Fibroblast of lung (primary cell): ENCODE results near the gene NFKBIB. TPM values are rescaled to one million over a fixed set of nuclear protein-coding genes. Genes with fewer than 3 reads are reported as not detected.
"Not testable (repeated sequence)": the region's sequence is repeated elsewhere in the genome, so short reads cannot be mapped to it uniquely, and the experiment has no call there.

Experiments
- DNase-seq, 2 donors: peaks; one replicate each; pipeline versions ENCODE4 v3.0.0 to v3.0.0-alpha.2; 2010; ENCODE audit warnings: low read depth in 2 of 2
- H2AFZ ChIP-seq: 2 replicates; pipeline ENCODE4 v1.5.1; 2012; ENCODE audit warnings: low read length, control low read depth, inconsistent platforms
- H3K27ac ChIP-seq: 2 replicates; pipeline ENCODE4 v1.5.1; 2011; ENCODE audit warnings: low read length, control low read depth; ENCODE audit not compliant: insufficient read depth
- H3K27me3 ChIP-seq: 2 replicates; pipeline ENCODE4 v1.5.1; 2011; ENCODE audit warnings: mild to moderate bottlenecking, low read length; ENCODE audit not compliant: control insufficient read depth, insufficient read depth
- H3K36me3 ChIP-seq: 2 replicates; pipeline ENCODE4 v1.5.1; 2011; ENCODE audit warnings: low read length; ENCODE audit not compliant: control insufficient read depth, insufficient read depth
- H3K4me1 ChIP-seq: 2 replicates; pipeline ENCODE4 v1.5.1; 2011; ENCODE audit warnings: low read length; ENCODE audit not compliant: control insufficient read depth, insufficient read depth; ENCODE audit errors: extremely low read depth
- H3K4me2 ChIP-seq: 2 replicates; pipeline ENCODE4 v1.5.1; 2011; ENCODE audit warnings: low read length, control low read depth; ENCODE audit not compliant: insufficient read depth; ENCODE audit errors: extremely low read depth
- H3K4me3 ChIP-seq, 4 experiments: fragments of 200-600 bp in 1 of 4; sonication (generic) in 1 of 4; replicated peaks in 1 of 4; 2 replicates each; pipeline ENCODE4 v1.5.1; 2011 to 2016; ENCODE audit warnings: low read length in 4 of 4, low read depth in 3 of 4, mild to moderate bottlenecking in 3 of 4, control low read depth in 2 of 4, inconsistent platforms in 1 of 4, mixed read lengths in 1 of 4; ENCODE audit not compliant: insufficient read depth in 1 of 4; ENCODE audit errors: control extremely low read depth in 1 of 4
- H3K79me2 ChIP-seq: 2 replicates; pipeline ENCODE4 v1.5.1; 2012; ENCODE audit warnings: mild to moderate bottlenecking, low read length, inconsistent platforms; ENCODE audit not compliant: control insufficient read depth, insufficient read depth
- H3K9ac ChIP-seq: 2 replicates; pipeline ENCODE4 v1.5.1; 2011; ENCODE audit warnings: mild to moderate bottlenecking, low read length, control low read depth; ENCODE audit not compliant: insufficient read depth
- H3K9me3 ChIP-seq: 2 replicates; pipeline ENCODE4 v1.5.1; 2012; ENCODE audit warnings: low read depth, low read length; ENCODE audit not compliant: control insufficient read depth, insufficient read depth
- H4K20me1 ChIP-seq: 2 replicates; pipeline ENCODE4 v1.5.1; 2011; ENCODE audit warnings: low read length; ENCODE audit not compliant: control insufficient read depth, insufficient read depth; ENCODE audit errors: extremely low read depth
- EZH2 ChIP-seq: IDR thresholded peaks from 2 replicates; pipeline ENCODE4 v1.5.1; 2012; ENCODE audit warnings: low read length, control low read depth, mild to moderate bottlenecking; ENCODE audit errors: missing control alignments
- polyA plus RNA-seq, 2 donors: library from polyadenylated mRNA; depleted of rRNA in 1 of 2; stranded (reverse) in 1 of 2; unstranded in 1 of 2; fragments of >200 nt; gene quantifications; 2 replicates each; pipeline ENCODE4 v1.2.1, GENCODE V29; 2011 to 2012; ENCODE audit warnings: missing spikeins in 1 of 2
- total RNA-seq: library from RNA; depleted of rRNA; stranded (reverse); fragments of >200 nt; gene quantifications from 2 replicates; pipeline ENCODE4 v1.2.1, GENCODE V29; 2014
- TF ChIP-seq, protein P1 (sequence below), 2 donors: IDR thresholded peaks in 1 of 2; conservative IDR thresholded peaks in 1 of 2; 1 replicate in 1 of 2; 2 replicates in 1 of 2; pipeline ENCODE4 v1.5.1; 2011 to 2012; ENCODE audit warnings: low read length in 2 of 2, control low read depth in 1 of 2, inconsistent platforms in 1 of 2, low read depth in 1 of 2, mild to moderate bottlenecking in 1 of 2

The NFKBIB gene
- total and polyA plus RNA-seq, 2 donors (not counting 1 experiment from before 2014, with no cell fraction given), result 8.3 to 10.9 TPM

DNA sequence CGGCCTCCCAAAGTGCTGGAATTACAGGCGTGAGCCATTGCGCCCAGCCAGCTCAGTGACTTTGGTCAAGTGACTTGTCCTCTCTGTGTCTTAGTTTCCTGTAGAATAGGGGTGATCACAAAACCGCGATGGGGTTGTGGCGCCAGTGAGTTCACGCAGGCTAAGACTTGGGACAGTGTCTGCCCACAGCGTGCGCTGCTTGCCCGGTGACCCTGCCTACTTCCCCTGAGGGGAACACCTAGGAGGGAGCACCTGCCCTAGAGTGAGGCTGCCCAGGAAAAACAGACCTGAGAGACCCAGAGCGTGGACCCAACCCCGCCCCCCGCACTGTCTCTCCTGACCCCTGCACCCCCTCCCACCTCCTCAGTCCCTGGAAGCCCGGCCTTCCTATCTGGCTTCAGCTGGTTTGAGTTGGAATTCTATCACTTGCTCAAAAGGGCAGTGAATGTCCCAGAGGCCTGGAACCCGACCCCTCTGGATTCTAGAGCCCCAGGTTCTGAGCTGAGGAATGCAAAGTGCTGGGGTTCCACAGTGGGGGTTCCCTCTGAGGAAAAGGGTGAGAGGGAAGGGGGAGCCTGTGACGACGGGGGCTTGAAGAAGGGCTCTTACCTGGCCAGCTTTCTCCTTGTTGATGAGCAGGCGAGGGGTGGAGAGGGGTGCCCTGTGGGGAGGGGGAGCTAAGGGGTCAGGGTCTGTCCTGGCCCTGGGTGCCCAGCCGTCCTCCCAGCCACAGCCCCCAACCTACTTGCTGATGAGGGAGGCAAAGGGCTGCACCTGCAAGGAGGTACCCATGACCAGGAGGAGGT lies 19.5 kb upstream of the NFKBIB start:
- TF ChIP-seq EZH2, result no peak
- TF ChIP-seq, protein P1, sequence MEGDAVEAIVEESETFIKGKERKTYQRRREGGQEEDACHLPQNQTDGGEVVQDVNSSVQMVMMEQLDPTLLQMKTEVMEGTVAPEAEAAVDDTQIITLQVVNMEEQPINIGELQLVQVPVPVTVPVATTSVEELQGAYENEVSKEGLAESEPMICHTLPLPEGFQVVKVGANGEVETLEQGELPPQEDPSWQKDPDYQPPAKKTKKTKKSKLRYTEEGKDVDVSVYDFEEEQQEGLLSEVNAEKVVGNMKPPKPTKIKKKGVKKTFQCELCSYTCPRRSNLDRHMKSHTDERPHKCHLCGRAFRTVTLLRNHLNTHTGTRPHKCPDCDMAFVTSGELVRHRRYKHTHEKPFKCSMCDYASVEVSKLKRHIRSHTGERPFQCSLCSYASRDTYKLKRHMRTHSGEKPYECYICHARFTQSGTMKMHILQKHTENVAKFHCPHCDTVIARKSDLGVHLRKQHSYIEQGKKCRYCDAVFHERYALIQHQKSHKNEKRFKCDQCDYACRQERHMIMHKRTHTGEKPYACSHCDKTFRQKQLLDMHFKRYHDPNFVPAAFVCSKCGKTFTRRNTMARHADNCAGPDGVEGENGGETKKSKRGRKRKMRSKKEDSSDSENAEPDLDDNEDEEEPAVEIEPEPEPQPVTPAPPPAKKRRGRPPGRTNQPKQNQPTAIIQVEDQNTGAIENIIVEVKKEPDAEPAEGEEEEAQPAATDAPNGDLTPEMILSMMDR (conservative IDR thresholded peaks at IDR 0.05 in 1 of 2, IDR thresholded peaks at IDR 0.05 in 1 of 2; ENCODE audit: low read depth in 1 of 2, low read length in 2 of 2), result no peak
- no peaks in the 10 kb centered on the region for H3K36me3 ChIP-seq
- H3K27ac ChIP-seq, result no peak overlapping the region
- H4K20me1 ChIP-seq, result no peaks in the 10 kb centered on the region
- H3K4me2 ChIP-seq, result no peak overlapping the region
- H2AFZ ChIP-seq, result no peak overlapping the region
- no peak overlapping the region for H3K9ac ChIP-seq
- no peaks in the 10 kb centered on the region for H3K9me3 ChIP-seq
- H3K79me2 ChIP-seq, result no peaks in the 10 kb centered on the region
- H3K27me3 ChIP-seq, result no peaks in the 10 kb centered on the region
- no peak for DNase-seq
- H3K4me3 ChIP-seq, result no peak overlapping the region
- no peaks in the 10 kb centered on the region for H3K4me1 ChIP-seq

DNA sequence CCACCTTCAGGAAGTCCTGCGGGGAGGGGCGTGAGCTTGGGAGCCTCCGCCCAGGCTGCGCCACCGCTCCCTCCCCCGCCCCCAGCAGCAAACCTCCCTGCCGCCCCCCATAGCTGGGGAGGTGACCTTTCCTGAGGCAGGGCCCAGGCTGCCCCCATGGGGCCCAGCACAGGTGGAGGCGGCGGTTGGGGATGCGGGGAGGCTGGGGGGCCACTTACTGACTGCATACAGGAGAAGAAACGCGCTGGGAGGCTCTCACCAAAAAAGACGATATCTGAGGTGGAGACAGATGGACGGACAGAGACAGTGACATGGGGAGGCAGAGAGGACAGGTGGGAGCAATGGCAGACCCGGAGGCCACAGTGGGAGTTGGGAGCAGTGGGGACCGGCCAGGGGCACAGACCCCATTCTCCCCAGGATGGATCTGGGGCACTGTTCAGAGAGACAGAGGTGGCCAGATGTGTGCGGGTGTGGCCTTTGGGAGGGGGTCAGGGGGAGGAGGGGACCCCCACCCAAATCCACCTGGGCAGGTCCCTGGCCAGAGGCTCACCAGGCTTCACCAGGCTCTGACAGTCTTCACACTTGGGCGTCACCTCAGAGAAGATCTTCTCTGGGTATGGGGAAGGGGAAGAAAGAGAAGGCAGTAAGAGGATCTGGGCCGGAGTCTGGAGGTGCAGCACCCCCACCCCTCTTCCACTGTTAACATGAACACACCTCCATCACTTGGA lies 18.7 kb upstream of the NFKBIB start:
- Histone ChIP-seq H3K4me1 (no peaks in the 10 kb centered on the region), H3K4me3 (no peak overlapping the region), H3K27me3 (no peaks in the 10 kb centered on the region), H3K36me3 (no peaks in the 10 kb centered on the region), H3K9ac (no peak overlapping the region), H3K4me2 (no peak overlapping the region), H3K27ac (no peak overlapping the region), H4K20me1 (no peaks in the 10 kb centered on the region), H3K9me3 (no peaks in the 10 kb centered on the region), H3K79me2 (no peaks in the 10 kb centered on the region), H2AFZ (no peak overlapping the region)
- no peak for DNase-seq
- TF ChIP-seq EZH2, result no peak
- TF ChIP-seq, protein P1 (conservative IDR thresholded peaks at IDR 0.05 in 1 of 2, IDR thresholded peaks at IDR 0.05 in 1 of 2; ENCODE audit: low read depth in 1 of 2, low read length in 2 of 2), result no peak

DNA sequence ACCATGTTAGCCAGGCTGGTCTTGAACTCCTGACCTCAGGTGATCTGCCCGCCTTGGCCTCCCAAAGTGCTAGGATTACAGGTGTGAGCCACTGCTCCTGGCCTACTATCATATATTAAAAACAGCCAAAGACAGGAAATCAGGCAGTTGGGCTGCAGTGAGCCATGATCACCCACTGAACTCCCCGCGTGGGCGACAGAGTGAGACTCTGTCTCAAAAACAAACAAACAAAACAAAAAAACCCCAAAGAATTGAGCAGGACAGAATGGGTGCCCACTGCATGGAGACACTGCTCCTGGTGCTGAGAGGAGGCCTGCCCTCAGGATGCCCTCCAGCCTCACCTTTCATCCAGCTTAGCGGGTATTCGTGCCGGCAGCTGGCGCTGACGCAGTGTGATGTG lies 16.5 kb upstream of the NFKBIB start:
- Histone ChIP-seq H3K36me3 (no peaks in the 10 kb centered on the region), H3K4me3 (no peak overlapping the region), H2AFZ (no peak overlapping the region), H3K9ac (no peak overlapping the region), H3K27ac (no peak overlapping the region), H3K9me3 (no peaks in the 10 kb centered on the region), H3K4me2 (no peak overlapping the region), H3K27me3 (no peaks in the 10 kb centered on the region), H3K4me1 (no peaks in the 10 kb centered on the region), H4K20me1 (no peaks in the 10 kb centered on the region), H3K79me2 (no peaks in the 10 kb centered on the region)
- TF ChIP-seq, protein P1 (conservative IDR thresholded peaks at IDR 0.05 in 1 of 2, IDR thresholded peaks at IDR 0.05 in 1 of 2; ENCODE audit: low read depth in 1 of 2, low read length in 2 of 2), result no peak
- no peak for DNase-seq

DNA sequence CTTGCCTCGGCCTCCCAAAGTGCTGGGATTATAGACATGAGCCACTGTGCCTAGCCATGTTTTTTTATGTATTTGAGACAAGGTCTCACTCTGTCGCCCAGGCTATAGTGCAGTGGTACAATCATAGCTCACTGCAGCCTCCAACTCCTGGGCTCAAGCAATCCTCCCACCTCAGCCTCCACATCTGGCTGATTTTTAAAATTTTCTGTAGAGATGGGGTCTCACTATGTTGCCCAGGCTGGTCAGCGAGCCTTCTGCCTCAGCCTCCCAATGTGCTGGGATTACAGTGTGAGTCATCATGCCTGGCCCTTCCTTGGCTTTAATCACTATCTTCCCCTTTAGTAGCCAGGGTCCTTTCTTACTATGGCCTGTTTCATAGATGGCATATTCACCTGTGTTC lies 15.1 kb upstream of the NFKBIB start:
- H3K27ac ChIP-seq, H3K4me1 ChIP-seq, DNase-seq, H3K4me2 ChIP-seq, H3K4me3 ChIP-seq, H3K9ac ChIP-seq, H3K36me3 ChIP-seq, H3K79me2 ChIP-seq, H2AFZ ChIP-seq, H3K9me3 ChIP-seq, H3K27me3 ChIP-seq, H4K20me1 ChIP-seq: not testable (repeated sequence)
